Glutamatergic neuron (in vitro differentiated cells): ENCODE measurements around the gene APP. TPM values are rescaled to one million over a fixed set of nuclear protein-coding genes. Genes with fewer than 3 reads are reported as not detected.

ENCODE experiments used
- DNase-seq: peaks from one replicate; pipeline ENCODE4 v3.0.0; 2022
- H3K27ac Mint-ChIP-seq: one replicate; pipeline ENCODE4 v1.8.0; 2020; ENCODE audit warnings: mild to moderate bottlenecking, mixed read lengths, inconsistent platforms; ENCODE audit not compliant: unreplicated experiment
- H3K27me3 Mint-ChIP-seq: one replicate; pipeline ENCODE4 v1.8.0; 2020; ENCODE audit warnings: mild to moderate bottlenecking, moderate library complexity, mixed read lengths, inconsistent platforms; ENCODE audit not compliant: unreplicated experiment
- H3K36me3 Mint-ChIP-seq: one replicate; pipeline ENCODE4 v1.8.0; 2020; ENCODE audit warnings: mild to moderate bottlenecking, mixed read lengths, inconsistent platforms; ENCODE audit not compliant: unreplicated experiment
- H3K4me1 Mint-ChIP-seq: one replicate; pipeline ENCODE4 v1.8.0; 2020; ENCODE audit warnings: mild to moderate bottlenecking, low read depth, mixed read lengths, inconsistent platforms; ENCODE audit not compliant: unreplicated experiment
- H3K4me3 Mint-ChIP-seq: one replicate; pipeline ENCODE4 v1.8.0; 2020; ENCODE audit warnings: mild to moderate bottlenecking, mixed read lengths, inconsistent platforms; ENCODE audit not compliant: unreplicated experiment
- H3K9me3 Mint-ChIP-seq: one replicate; pipeline ENCODE4 v1.8.0; 2020; ENCODE audit warnings: mild to moderate bottlenecking, moderate library complexity, mixed read lengths, inconsistent platforms; ENCODE audit not compliant: unreplicated experiment
- CTCF ChIP-seq: fragments of 200-600 bp; sonication (generic); IDR thresholded peaks from one replicate; pipeline ENCODE4 v1.5.0; 2021; ENCODE audit not compliant: partially characterized antibody, unreplicated experiment
- total RNA-seq: library from RNA; stranded (reverse); fragmentation: NEBNext Ultra II Directional; extraction: Animal tissue kit (Norgen Biotek cat#: 25700); gene quantifications from one replicate; pipeline ENCODE4 v1.2.1, GENCODE V29; 2021; ENCODE audit not compliant: unreplicated experiment

Gene APP
- total RNA-seq, 1 donor from 2014 or later = 735 TPM

DNA sequence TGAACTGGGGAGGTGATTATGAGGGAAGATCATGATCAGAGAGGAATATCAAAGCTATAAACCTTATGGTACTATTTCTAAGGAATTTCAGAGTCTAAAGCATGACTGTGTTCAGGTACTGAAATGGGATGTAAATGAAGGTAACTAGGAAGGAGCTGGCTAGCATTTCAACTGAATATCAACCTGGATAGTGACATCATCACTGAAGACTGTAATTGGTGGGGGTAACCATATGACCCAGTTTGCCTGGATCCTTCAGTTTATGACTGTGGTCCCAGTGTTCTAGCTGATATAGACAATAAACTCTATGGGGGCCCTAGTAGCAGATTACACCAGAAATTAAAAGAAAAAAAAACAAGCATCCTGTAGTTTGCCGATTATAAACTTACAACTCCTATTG lies 120.8 kb downstream of the APP start:
- no peak for DNase-seq
- H3K4me3 Mint-ChIP-seq = peak overlapping the region; percentile 52
- peaks cover 16% of the 10 kb centered on the region for H3K9me3 Mint-ChIP-seq
- peaks cover 7% of the 10 kb centered on the region for H3K27me3 Mint-ChIP-seq
- H3K4me1 Mint-ChIP-seq = peaks cover 28% of the 10 kb centered on the region
- TF ChIP-seq CTCF = no peak
- peaks cover 22% of the 10 kb centered on the region for H3K36me3 Mint-ChIP-seq
- peak overlapping the region; percentile 88 for H3K27ac Mint-ChIP-seq

GRCh38 chr21:26047279-26047967 lies 123.1 kb downstream of the APP start:
- H3K27me3 Mint-ChIP-seq = peaks cover 11% of the 10 kb centered on the region
- peaks cover 22% of the 10 kb centered on the region for H3K4me1 Mint-ChIP-seq
- H3K4me3 Mint-ChIP-seq = no peak overlapping the region
- H3K27ac Mint-ChIP-seq = no peak overlapping the region
- H3K9me3 Mint-ChIP-seq = peaks cover 16% of the 10 kb centered on the region
- no peak for DNase-seq
- peaks cover 22% of the 10 kb centered on the region for H3K36me3 Mint-ChIP-seq
- TF ChIP-seq CTCF = no peak

DNA sequence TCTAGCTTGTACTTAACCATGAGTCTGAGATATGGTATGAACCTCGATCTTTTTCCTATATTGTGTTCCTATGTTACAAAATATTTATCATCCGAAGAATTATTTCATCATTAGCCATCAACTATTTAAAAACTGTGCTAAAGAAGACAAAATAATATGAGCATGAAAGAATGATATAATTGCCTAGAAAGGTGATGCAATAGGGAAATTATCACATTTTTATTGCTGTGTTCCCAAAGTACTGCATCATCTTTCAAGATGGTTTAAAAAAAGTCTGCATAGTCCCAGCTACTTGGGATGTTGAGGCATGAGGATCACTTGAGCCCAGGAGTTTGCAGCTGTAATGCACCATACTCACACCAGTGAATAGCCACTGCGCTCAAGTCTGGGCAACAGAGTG lies 126.7 kb downstream of the APP start:
- no peak overlapping the region for H3K4me3 Mint-ChIP-seq
- peaks cover 9% of the 10 kb centered on the region for H3K9me3 Mint-ChIP-seq
- peaks cover 14% of the 10 kb centered on the region for H3K36me3 Mint-ChIP-seq
- H3K4me1 Mint-ChIP-seq = peaks cover 7% of the 10 kb centered on the region
- peaks cover 8% of the 10 kb centered on the region for H3K27me3 Mint-ChIP-seq
- no peak for TF ChIP-seq CTCF
- DNase-seq = no peak
- H3K27ac Mint-ChIP-seq = no peak overlapping the region

GRCh38 chr21:26042181-26042876 lies 128.2 kb downstream of the APP start:
- H3K27ac Mint-ChIP-seq = no peak overlapping the region
- no peak for TF ChIP-seq CTCF
- H3K27me3 Mint-ChIP-seq = peaks cover 7% of the 10 kb centered on the region
- H3K9me3 Mint-ChIP-seq = peaks cover 9% of the 10 kb centered on the region
- no peak overlapping the region for H3K4me3 Mint-ChIP-seq
- peaks cover 13% of the 10 kb centered on the region for H3K36me3 Mint-ChIP-seq
- peaks cover 7% of the 10 kb centered on the region for H3K4me1 Mint-ChIP-seq
- DNase-seq = no peak

GRCh38 chr21:26041431-26042180 lies 129.0 kb downstream of the APP start:
- no peak for DNase-seq
- peaks cover 9% of the 10 kb centered on the region for H3K9me3 Mint-ChIP-seq
- H3K4me1 Mint-ChIP-seq = peaks cover 7% of the 10 kb centered on the region
- peaks cover 7% of the 10 kb centered on the region for H3K27me3 Mint-ChIP-seq
- H3K27ac Mint-ChIP-seq = peak overlapping the region; percentile 15
- H3K36me3 Mint-ChIP-seq = peaks cover 12% of the 10 kb centered on the region
- H3K4me3 Mint-ChIP-seq = no peak overlapping the region
- no peak for TF ChIP-seq CTCF
